Gastroesophageal sphincter (tissue), 3 donors: Measurements from ENCODE around the gene VPS36.

ENCODE experiments used
- POLR2A ChIP-seq, 2 donors: fragments of 450-650 bp; IDR thresholded peaks; one replicate each; pipeline ENCODE4 v1.6.1; 2017; ENCODE audit warnings: antibody characterized with exemption in 2 of 2, mild to moderate bottlenecking in 2 of 2, moderate library complexity in 1 of 2
- POLR2AphosphoS5 ChIP-seq: sonication (generic); formaldehyde crosslinking; IDR thresholded peaks from one replicate; pipeline ENCODE4 v1.6.1; 2017; ENCODE audit warnings: antibody characterized with exemption
- TF ChIP-seq, protein P1 (sequence below), 4 experiments: fragments of 200-600 bp in 2 of 4; fragments of 450-650 bp in 2 of 4; sonication (generic) in 1 of 4; IDR thresholded peaks; one replicate each; pipeline ENCODE4 v1.5.1; 2017 to 2019; ENCODE audit warnings: antibody characterized with exemption in 4 of 4, mild to moderate bottlenecking in 2 of 4, moderate library complexity in 2 of 4

DNA sequence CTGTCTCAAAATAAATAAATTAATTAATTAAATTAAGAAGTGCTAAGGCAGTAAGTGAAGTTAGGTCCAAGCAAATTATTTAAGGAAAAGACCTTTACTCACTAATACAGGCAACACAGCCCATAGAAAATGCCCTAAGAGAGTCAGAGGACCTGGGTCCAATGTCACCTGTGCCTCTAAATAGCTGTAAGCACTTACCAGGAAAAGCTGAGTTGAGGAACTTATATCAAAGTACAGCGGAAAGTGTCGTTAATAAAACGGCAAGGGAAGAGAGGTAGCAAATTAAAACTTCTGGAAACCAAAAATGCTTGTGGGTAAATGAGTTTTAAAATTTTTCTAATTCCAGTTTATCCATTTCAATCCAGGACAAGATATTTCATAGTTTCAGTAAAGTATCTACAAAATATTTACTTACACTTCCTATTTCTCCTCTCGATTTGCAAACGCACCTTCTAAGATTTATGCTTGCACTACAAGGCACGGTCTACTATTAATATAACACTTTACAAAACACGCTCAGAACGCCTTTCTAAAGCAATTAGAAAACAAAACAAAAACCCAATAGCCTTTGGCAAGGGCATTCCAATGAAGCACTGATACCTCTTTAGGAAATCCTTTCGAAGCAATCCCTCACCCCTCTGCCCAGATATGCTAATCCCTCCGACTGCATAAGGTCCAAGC is 963 bp downstream of the VPS36 start:
- TF ChIP-seq, protein P1, sequence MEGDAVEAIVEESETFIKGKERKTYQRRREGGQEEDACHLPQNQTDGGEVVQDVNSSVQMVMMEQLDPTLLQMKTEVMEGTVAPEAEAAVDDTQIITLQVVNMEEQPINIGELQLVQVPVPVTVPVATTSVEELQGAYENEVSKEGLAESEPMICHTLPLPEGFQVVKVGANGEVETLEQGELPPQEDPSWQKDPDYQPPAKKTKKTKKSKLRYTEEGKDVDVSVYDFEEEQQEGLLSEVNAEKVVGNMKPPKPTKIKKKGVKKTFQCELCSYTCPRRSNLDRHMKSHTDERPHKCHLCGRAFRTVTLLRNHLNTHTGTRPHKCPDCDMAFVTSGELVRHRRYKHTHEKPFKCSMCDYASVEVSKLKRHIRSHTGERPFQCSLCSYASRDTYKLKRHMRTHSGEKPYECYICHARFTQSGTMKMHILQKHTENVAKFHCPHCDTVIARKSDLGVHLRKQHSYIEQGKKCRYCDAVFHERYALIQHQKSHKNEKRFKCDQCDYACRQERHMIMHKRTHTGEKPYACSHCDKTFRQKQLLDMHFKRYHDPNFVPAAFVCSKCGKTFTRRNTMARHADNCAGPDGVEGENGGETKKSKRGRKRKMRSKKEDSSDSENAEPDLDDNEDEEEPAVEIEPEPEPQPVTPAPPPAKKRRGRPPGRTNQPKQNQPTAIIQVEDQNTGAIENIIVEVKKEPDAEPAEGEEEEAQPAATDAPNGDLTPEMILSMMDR (IDR thresholded peaks at IDR 0.05): no peak
- TF ChIP-seq POLR2A (IDR thresholded peaks at IDR 0.05): no peak
- TF ChIP-seq POLR2AphosphoS5: no peak
